Right ventricle myocardium superior (tissue), 1 donor: Measurements from ENCODE around the gene CNNM1. TPM values are rescaled to one million over a fixed set of nuclear protein-coding genes. Genes with fewer than 3 reads are reported as not detected.

Source experiments
- ATAC-seq: fragments of 200-7000 bp; cut with Tn5 transposase; one replicate; pipeline ENCODE4 v1.9.1; 2020; ENCODE audit warnings: mild to moderate bottlenecking; ENCODE audit not compliant: poor library complexity
- DNase-seq: peaks from one replicate; pipeline ENCODE4 v3.0.0-alpha.2; 2020
- intact Hi-C: fragments of 100-400 bp; cut with DNase I; formaldehyde crosslinking; loops from one replicate; pipeline ENCODE4 v1.11.2; 2022
- total RNA-seq: library from RNA; stranded (reverse); fragmentation: NEBNext Ultra II Directional; extraction: Animal tissue kit (Norgen Biotek cat#: 25700); gene quantifications from one replicate; pipeline ENCODE4 v1.2.1, GENCODE V29; 2021
- donor health status: DM: no; HTN: yes; CAD: no; lungs with severe emphysema.

CNNM1 gene
- total RNA-seq, 1 donor from 2014 or later, result 0.13 TPM

DNA sequence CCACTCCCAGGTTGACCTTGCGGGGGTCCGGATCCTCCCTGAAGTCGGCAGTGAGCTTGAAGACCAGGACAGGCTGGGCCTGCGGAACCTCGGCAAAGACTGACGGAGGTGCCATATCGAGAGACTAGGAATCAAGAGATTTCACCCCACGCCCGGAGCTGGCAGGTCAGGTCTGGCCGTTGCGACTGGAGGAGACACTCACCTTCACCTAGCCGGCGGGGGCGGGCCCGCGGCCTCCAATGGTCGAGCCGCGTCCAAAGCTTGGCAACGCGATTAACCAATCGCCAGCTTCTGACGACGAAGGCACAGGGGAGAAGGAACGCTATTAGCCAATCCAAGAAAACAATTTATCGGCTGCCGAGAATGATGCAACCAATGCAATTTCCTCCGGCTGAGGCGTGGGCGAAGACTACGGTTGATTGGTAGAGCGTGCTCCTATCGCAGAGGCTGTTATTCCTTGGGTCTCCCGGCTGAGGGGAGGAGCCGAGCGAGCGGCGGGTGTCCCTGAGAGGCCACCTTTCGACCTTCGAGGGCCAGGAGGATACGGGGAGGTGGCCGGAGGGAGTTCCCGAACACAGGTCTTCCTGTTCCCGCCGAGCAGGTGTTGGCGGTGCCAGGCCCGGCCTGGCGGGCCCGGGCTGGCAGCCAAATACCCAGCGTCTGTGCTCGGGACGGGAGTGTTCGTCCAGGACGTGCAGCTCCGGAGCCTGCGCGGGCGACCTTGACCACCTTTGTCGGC lies 101.5 kb downstream of the CNNM1 start, which contains the start of gene GOT1:
Gene GOT1 (minus strand): TSS at position 174 of the 739 bp plus-strand sequence. CDS start 59 bp downstream, at position 115.
- peak; percentile 96 for DNase-seq
- peak; percentile 92 for ATAC-seq
- intact Hi-C loops, result loop anchor here (5.0 to 10.0 kb wide), 2 partner anchors 38 to 274 kb away; no protein-coding TSS in a partner anchor

DNA sequence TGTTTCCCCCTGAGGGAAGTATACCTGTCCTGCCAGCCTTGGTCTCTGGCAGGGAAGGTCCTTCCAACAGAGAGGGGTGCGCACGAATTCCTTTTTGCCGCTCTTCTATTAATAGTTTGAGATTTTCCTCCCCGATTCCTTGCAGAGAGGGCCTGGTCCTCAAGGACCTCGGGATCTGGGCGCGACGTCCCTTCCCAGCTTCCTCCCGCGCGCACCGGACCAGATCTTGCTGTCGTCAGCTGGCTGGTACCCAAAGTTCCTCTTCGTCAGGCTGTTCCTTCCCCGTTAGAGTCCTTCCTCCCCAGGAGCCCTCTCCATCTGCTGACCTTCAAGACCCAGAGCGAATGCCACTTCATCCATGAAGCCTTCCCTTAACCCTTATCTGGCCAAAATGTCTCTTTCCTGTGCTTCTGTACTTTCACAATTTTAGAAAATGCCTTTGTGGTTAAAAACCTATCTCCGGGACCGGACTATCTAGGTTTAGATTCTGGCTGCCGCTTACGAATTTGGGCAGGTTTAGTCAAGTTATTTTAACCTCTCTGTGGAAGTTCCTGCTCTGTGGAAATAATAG lies 102.1 kb downstream of the CNNM1 start:
- DNase-seq (peak; percentile 82), ATAC-seq (peak; percentile 65)
- intact Hi-C loops, result loop anchor here (5.0 to 10.0 kb wide), 2 partner anchors 39 to 274 kb away; no protein-coding TSS in a partner anchor

DNA sequence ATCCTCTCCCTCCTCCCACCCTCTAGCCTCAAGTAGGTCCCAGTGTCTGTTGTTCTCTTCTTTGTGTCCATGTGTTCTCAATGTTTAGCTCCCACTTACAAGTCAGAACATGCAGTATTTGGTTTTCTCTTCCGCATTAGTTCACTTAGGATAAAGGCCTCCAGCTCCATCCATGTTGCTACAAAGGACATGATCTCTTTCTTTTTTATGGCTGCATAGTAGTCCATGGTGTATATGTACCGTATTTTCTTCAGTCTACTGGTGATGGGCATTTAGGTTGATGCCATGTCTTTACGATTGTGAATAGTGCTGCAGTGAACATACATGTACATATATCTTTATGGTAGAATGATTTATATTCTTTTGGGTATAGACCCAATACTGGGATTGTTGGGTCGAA lies 102.9 kb downstream of the CNNM1 start:
- DNase-seq (no peak), ATAC-seq (no peak)
- intact Hi-C loops, result loop anchor here (5.0 to 10.0 kb wide), 2 partner anchors 40 to 273 kb away; no protein-coding TSS in a partner anchor

DNA sequence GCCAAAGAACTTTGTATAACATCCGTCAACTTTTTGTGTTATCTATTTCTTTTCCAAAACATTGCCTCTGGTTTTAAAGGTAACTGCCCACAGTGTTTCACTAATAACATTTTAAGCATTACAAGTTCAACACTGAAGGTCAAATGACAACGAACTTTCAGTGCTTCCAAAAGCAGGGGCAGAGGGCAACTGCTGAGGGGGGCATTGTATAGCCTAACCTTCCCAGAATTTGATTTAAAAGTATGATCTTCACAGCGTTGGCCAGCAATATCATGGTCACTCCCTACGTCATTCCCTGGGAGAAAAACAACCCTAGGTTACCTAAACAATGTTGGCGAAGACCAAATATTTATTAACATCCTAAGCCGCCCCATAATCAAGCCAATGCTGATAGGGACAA lies 103.7 kb downstream of the CNNM1 start:
- DNase-seq (no peak), ATAC-seq (no peak)
- intact Hi-C loops, result loop anchor here (5.0 to 10.0 kb wide), 2 partner anchors 41 to 272 kb away; no protein-coding TSS in a partner anchor

DNA sequence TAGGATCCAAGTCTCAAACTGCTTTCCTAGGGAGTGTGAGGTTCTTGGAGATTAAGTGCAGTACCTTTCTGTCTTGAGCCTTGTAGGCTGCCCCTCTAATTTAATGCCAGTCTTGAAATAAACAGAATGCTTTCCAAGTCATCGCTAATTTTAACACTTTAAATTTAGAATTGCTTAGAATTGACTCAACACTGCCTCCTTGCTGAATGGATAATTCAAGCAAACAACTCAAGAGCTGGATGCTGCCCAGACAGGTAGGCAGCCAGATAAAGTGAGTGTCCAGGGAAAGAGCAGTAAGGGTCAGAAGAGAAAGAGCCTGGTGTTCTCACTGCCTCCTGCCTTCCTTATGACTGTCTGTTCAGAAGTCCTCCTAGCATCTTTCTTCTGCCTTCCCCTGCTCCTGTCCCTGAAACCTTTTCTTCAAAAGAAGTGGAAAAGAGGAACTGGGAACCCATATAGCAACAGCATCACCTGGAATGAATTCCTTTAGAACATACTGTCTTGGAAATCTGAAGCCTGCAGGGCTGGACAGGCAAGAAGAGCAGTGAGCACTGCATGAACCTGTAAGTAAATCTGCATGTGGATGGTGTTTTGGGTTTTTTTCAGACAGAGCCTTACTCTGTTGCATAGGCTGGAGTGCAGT lies 104.3 kb downstream of the CNNM1 start:
- ATAC-seq (no peak), DNase-seq (no peak)
- intact Hi-C loops, result loop anchor here (5.0 to 10.0 kb wide), 2 partner anchors 41 to 271 kb away; no protein-coding TSS in a partner anchor

DNA sequence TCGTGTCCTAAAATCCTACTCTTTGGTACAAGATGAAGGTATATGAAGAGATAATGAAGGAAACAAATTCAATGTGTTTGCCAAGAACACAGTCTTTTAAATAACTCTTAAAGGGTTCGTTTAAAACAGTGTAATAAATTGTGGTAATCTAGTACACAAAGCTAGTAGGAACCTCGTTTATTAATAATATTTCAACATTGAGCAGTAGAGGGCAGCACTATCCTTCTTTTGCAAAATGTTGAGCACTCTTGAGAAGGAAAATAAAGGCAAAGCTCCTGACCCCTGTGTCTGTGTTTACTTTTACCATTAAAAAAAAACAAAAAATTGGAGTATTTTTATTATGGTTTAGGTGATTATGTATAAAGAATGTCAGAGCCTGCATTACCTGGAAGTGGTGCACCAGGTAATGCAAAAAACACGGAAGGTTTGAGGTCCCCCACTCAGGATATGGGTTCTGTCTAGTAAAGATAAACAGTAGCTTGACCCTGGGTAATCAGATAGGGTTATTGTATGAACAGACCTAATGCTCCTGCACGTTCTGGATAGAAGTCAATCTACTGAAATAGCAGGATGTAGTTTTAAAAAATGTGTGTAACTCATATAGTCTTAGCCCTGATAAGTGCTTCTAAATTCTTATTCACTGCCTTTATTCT lies 107.0 kb downstream of the CNNM1 start:
- intact Hi-C loops, result loop anchor here (5.0 to 10.0 kb wide), 2 partner anchors 176 to 269 kb away; no protein-coding TSS in a partner anchor
- no peak for DNase-seq
- ATAC-seq, result peak; percentile 51

DNA sequence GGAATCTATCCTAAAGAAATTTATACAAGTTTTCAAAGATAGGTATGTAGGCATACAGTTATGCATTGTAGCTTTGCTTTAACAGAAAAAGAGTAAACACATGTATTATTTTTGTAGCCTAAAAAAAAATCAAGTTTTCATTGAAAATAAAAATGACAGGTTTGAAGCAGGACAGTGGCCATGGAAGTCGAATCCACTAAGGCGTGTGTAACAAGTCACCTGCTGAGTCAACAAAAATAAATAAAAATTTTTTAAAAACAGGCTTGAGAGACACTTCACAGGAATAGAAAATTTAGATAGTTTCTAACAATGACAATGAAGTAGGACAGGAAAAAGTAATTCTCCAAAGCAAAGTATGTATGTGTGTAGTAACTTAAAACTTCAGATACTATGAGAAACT lies 109.7 kb downstream of the CNNM1 start:
- ATAC-seq, result no peak
- intact Hi-C loops, result loop anchor here (5.0 to 10.0 kb wide), 2 partner anchors 173 to 266 kb away; no protein-coding TSS in a partner anchor
- DNase-seq, result no peak

DNA sequence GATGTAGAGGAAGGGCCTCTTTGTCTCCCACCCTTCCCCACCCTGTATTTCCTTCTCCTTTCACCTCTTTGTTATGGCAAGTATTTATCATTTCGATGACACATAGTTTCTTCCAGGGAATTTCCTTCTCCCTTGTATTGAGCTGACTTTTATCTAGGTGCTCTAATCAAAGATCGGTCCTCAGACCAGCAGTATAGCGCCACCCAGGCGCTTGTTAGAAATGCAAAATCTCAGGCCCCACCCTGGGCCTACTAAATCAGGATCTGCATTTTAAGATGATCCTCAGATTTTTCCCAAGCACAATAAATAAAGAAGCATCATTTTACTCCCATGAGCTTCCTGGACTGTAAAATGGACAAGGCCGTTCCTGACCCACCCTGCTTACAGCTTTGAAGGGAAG lies 113.2 kb downstream of the CNNM1 start:
- DNase-seq (no peak), ATAC-seq (no peak)
- intact Hi-C loops, result no loop called here

DNA sequence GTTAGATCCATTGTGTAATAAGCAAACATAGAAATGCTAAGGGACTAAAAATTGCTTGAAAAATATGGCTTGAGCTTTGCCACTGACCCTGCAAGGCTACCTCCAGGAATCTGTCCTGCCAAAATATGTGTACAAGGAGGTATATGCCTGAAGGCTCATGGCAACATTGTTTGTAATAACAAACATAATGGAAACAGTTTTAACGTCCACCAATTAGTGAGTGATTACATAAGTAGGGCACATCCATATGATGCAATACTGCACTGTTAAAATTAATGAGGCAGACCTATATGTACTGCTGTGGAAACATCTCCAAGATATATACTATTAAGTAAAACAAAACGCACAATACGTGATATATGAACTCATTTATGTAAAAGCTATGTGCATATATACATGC lies 114.3 kb downstream of the CNNM1 start:
- DNase-seq (no peak), ATAC-seq (no peak)
- intact Hi-C loops, result no loop called here

Other genes with a start within 250 kb of the CNNM1 start
- gene HPSE2, start 93.5 kb upstream of the CNNM1 start, total RNA-seq, result not detected
- gene GOT1, start 101.3 kb downstream of the CNNM1 start, total RNA-seq, result 516 TPM
- not detected for gene NKX2-3, start 203.6 kb downstream of the CNNM1 start, total RNA-seq